ENCODE measurements around the gene RNU7-1. TPM values are rescaled to one million over a fixed set of nuclear protein-coding genes. Genes with fewer than 3 reads are reported as not detected.

RNU7-1 gene
- total RNA-seq, 1 donor from 2014 or later, result not detected

- DNase-seq (ENCODE audit: low spot score in 2 of 2) (no peak), FAIRE-seq (no peak)
These were observed 26.0 kb upstream of the RNU7-1 start for GRCh38 chr12:6917491-6918231.

GRCh38 chr12:6919588-6919987, 24.0 kb upstream of the RNU7-1 start:
- DNase-seq (ENCODE audit: low spot score in 2 of 2), result no peak
- no peak for FAIRE-seq

DNA sequence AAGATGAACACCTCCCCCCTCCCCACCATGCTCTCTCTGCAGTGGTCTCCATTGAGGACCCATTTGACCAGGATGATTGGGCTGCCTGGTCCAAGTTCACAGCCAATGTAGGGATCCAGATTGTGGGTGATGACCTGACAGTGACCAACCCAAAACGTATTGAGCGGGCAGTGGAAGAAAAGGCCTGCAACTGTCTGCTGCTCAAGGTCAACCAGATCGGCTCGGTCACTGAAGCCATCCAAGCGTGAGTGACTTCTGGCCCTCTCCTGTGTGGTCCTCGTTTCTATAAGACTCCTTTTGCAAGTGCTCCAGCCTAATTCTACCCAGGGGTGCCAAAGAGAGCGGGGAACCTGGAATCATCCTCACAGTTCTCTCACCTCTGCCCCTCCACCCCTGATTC, 22.1 kb upstream of the RNU7-1 start:
- no peak for DNase-seq (ENCODE audit: low spot score in 2 of 2)
- no peak for FAIRE-seq

DNA sequence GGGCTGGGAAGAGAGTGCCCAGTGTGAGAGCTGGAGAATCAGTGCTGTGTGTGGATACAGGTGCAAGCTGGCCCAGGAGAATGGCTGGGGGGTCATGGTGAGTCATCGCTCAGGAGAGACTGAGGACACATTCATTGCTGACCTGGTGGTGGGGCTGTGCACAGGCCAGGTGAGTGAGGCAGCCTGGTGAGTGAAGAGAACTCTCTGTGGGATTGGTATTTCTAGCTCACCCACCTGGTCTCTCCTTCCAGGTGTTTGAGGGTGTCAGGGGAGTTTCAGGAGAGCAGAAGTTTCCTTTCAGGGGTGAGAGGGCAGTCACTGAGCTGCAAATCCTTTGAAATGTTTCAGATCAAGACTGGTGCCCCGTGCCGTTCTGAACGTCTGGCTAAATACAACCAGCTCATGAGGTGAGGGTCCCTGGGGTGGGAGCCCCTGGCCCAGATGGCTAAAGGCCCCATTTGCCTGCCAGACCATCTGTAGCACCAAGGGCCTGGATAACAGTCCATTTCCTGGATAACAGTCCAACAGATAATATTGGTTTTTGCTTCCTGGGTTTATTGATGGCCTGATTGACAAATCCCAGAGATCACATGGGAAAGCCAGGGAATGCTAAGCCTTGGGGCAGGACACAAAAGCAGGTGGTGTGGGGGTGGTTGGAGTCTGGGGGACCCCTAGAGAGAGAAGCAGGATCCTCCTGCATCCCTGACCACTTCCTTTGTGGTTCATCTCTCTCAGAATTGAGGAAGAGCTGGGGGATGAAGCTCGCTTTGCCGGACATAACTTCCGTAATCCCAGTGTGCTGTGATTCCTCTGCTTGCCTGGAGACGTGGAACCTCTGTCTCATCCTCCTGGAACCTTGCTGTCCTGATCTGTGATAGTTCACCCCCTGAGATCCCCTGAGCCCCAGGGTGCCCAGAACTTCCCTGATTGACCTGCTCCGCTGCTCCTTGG, 21.3 kb upstream of the RNU7-1 start:
- DNase-seq (ENCODE audit: low spot score in 2 of 2), result no peak
- no peak for FAIRE-seq

- FAIRE-seq, result no peak
These were observed 20.4 kb upstream of the RNU7-1 start for GRCh38 chr12:6923003-6923732.

GRCh38 chr12:6923851-6924250, 19.8 kb upstream of the RNU7-1 start:
- DNase-seq (ENCODE audit: low spot score in 2 of 2) (no peak), FAIRE-seq (no peak)

More at GRCh38 chr12:6923003-6923732, 20.4 kb upstream of the RNU7-1 start:
- no peak for DNase-seq (ENCODE audit: low spot score in 2 of 2)

- FAIRE-seq, result no peak
- no peak for DNase-seq (ENCODE audit: low spot score in 2 of 2)
These were observed 18.4 kb upstream of the RNU7-1 start for GRCh38 chr12:6925239-6925539.

- FAIRE-seq (no peak), DNase-seq (ENCODE audit: low spot score in 2 of 2) (peak; percentile 47 to 71)
These were observed 17.9 kb upstream of the RNU7-1 start for GRCh38 chr12:6925540-6926279.

- FAIRE-seq (no peak), DNase-seq (ENCODE audit: low spot score in 2 of 2) (peak; percentile 85 to 89)
These were observed 16.1 kb upstream of the RNU7-1 start, which contains the start of gene ATN1 for GRCh38 chr12:6927379-6928021. Gene ATN1 (plus strand): TSS chr12:6927959. CDS start chr12:6934002, 6,043 bp downstream.

- FAIRE-seq (no peak), DNase-seq (ENCODE audit: low spot score in 2 of 2) (peak; percentile 60 to 68)
These were observed 15.5 kb upstream of the RNU7-1 start for GRCh38 chr12:6928022-6928702.

DNA sequence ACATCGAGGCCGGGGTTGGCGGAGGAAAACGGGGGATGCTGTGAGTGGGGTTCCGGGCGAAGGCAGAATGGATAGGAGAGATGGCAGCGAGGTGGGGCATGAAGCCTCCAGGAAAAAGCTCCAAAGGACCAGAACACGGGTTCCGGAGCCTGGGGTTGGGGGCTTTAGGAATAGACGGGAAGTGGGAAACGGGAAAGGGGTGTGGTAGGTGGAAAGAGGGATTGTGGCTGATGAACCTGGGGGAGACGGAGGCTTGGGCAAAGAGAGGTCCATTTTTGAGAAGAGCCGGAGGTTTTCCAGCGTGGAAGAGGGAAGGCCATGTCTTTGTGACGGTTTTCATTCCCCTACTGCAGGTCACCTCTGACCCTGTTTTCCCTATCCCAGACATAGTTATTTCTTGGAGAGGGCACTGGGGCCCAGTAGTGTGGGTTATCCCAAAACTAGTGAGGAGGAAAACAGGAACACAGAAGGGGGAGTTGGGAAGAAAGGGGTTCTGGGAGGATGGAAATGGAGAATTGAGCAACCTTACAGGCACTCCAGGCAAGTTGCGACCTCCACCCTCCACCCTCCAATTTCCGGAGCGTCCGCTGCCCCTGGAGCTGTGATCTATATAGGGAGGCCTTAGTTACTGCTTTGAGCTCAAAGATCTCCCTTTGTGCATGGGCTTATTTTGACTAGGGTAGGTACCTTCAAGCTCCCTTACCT, 14.8 kb upstream of the RNU7-1 start:
- DNase-seq (ENCODE audit: low spot score in 2 of 2), result no peak
- no peak for FAIRE-seq

- FAIRE-seq (no peak), DNase-seq (ENCODE audit: low spot score in 2 of 2) (no peak)
These were observed 13.9 kb upstream of the RNU7-1 start for GRCh38 chr12:6929466-6930452.

- FAIRE-seq, result no peak
These were observed 10.8 kb upstream of the RNU7-1 start for GRCh38 chr12:6932766-6933165.

DNA sequence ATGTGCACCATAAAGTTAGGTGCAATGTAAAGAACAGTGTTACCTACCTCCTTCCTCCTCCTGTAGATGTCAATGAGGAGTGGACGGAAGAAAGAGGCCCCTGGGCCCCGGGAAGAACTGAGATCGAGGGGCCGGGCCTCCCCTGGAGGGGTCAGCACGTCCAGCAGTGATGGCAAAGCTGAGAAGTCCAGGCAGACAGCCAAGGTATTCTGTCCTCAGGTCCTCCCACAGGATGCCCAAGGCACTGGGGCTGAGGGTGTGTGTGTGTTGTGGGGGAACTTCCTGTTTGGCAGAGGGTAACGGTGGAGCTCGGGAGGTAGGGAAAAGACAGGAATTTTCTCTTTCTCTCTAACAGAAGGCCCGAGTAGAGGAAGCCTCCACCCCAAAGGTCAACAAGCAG, 9.5 kb upstream of the RNU7-1 start:
- DNase-seq (ENCODE audit: low spot score in 2 of 2) (no peak), FAIRE-seq (no peak)

More at GRCh38 chr12:6932766-6933165, 10.8 kb upstream of the RNU7-1 start:
- no peak for DNase-seq (ENCODE audit: low spot score in 2 of 2)

DNA sequence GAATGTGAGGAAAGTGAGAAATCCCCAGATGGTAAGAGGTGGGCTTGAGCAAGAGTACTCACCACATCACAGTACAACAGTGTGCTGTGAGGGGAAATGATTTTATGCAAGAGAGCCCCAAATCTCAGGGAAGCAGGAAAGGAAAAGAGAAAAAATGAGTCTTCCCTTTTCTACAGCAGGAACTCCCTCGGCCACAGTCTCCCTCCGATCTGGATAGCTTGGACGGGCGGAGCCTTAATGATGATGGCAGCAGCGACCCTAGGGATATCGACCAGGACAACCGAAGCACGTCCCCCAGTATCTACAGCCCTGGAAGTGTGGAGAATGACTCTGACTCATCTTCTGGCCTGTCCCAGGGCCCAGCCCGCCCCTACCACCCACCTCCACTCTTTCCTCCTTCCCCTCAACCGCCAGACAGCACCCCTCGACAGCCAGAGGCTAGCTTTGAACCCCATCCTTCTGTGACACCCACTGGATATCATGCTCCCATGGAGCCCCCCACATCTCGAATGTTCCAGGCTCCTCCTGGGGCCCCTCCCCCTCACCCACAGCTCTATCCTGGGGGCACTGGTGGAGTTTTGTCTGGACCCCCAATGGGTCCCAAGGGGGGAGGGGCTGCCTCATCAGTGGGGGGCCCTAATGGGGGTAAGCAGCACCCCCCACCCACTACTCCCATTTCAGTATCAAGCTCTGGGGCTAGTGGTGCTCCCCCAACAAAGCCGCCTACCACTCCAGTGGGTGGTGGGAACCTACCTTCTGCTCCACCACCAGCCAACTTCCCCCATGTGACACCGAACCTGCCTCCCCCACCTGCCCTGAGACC, 8.0 kb upstream of the RNU7-1 start:
- no peak for FAIRE-seq
- DNase-seq (ENCODE audit: low spot score in 2 of 2), result no peak

GRCh38 chr12:6936194-6936635, 7.4 kb upstream of the RNU7-1 start:
- FAIRE-seq (no peak), DNase-seq (ENCODE audit: low spot score in 2 of 2) (no peak)

Measured in frontal cortex (tissue), 4 donors.